RWPE1 (cell line): ENCODE data around the gene LRGUK.

ENCODE experiments used
- CTCF ChIA-PET: fragments of 350-600 bp; sonication (Branson Sonifier 250); formaldehyde crosslinking; extraction: SDS; loops from one replicate; lab custom pipeline; 2021; lab: Yijun Ruan, JAX
- POLR2A ChIA-PET: fragments of 400-600 bp; formaldehyde crosslinking; extraction: SDS; loops from one replicate; lab custom pipeline; 2020; ENCODE audit warnings: antibody characterized with exemption; ENCODE audit not compliant: low non-redundant PET; lab: Yijun Ruan, JAX
- DNase-seq: peaks from one replicate; pipeline ENCODE4 v3.0.0; 2012; ENCODE audit warnings: low spot score
- H3K27ac ChIP-seq: fragments of 450-650 bp; 2 replicates; pipeline ENCODE4 v1.5.1; 2017
- CTCF ChIP-seq: fragments of 450-650 bp; conservative IDR thresholded peaks from 2 replicates; pipeline ENCODE4 v1.5.1; 2017; ENCODE audit warnings: low read depth, mild to moderate bottlenecking

Gene LRGUK

GRCh38 chr7:134120405-134120804 is 6.7 kb upstream of the LRGUK start:
- CTCF ChIA-PET = interaction anchor here (1.8 kb wide), 1 partner anchor 21 kb away, joined by 5 read pairs; no protein-coding TSS in a partner anchor
- POLR2A ChIA-PET = no interaction called here

DNA sequence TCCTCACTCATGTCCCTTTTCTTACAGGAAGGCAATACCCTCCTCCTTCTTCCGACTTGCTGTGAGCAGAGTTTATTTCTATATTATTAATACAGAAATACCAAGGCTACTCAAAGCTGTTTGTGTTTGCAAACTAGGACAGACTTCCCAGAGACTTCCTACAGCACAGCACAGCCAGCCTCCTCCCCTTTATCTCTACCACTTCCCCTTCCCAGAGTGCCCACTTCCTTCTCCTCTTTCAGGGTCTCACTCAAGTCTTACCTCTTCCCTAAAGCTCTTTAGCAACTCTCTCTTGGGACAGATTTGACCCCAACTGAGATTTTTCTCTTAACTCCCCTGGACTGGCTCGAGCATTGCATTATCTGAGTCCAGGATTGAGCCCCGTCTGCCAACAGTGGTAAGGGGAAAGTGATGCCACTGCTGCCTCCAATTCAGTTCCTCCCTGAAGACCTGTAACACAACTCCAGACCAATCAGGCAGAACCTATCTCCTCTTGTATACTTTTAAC is 5.5 kb upstream of the LRGUK start:
- H3K27ac ChIP-seq = no peak overlapping the region
- no peak for TF ChIP-seq CTCF
- CTCF ChIA-PET = interaction anchor here (0.6 kb wide), 1 partner anchor 590 kb away, joined by 3 read pairs; no protein-coding TSS in a partner anchor
- POLR2A ChIA-PET = no interaction called here
- DNase-seq = no peak

More at GRCh38 chr7:134120405-134120804, 6.7 kb upstream of the LRGUK start:
- no peak for TF ChIP-seq CTCF
- H3K27ac ChIP-seq = no peak overlapping the region
- DNase-seq = no peak

GRCh38 chr7:134122980-134123379 is 4.2 kb upstream of the LRGUK start:
- H3K27ac ChIP-seq = no peak overlapping the region
- TF ChIP-seq CTCF = no peak
- ChIA-PET POLR2A (no interaction called here), CTCF (interaction anchor here (0.6 kb wide), 1 partner anchor 15 kb away, joined by 5 read pairs; no protein-coding TSS in a partner anchor)
- no peak for DNase-seq

GRCh38 chr7:134126146-134126545 is 994 bp upstream of the LRGUK start:
- ChIA-PET POLR2A (no interaction called here), CTCF (no interaction called here)
- no peak for TF ChIP-seq CTCF
- H3K27ac ChIP-seq = no peak overlapping the region
- DNase-seq = no peak

- no peak for DNase-seq
- H3K27ac ChIP-seq = no peak overlapping the region
- ChIA-PET CTCF (no interaction called here), POLR2A (no interaction called here)
- TF ChIP-seq CTCF = no peak
Measured at GRCh38 chr7:134126596-134126965, 559 bp upstream of the LRGUK start.

DNA sequence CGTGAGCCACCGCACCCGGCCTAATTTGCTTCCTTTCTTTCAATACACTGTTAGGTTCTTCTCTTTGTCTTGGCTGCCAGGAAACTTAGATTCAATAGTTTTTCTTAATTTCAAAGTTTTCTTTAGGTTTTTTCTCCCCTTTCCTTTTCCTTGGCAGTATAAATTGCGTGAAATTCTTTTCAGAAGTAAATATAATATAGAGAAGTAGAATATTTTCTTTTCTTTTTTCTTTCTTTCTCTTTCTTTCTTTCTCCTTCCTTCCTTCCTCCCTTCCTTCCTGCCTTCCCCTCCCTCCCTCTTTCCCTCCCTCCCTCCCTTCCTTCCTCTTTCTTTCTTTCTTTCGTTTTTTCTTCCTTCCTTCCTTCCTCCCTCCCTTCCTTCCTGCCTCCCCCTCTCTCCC is 1.7 kb downstream of the LRGUK start:
- CTCF ChIA-PET = no interaction called here
- POLR2A ChIA-PET = no interaction called here
- no peak for DNase-seq
- H3K27ac ChIP-seq = no peak overlapping the region
- TF ChIP-seq CTCF = no peak
